NCI-H446 treated with DMSO at 0.1 percent for 48 hours (cell line): ENCODE measurements around the gene HERC3.

Source experiments
- DNase-seq: peaks from one replicate; lab custom pipeline; 2025; lab: John Stamatoyannopoulos, UW

The HERC3 gene

GRCh38 chr4:88746206-88746605, 153.9 kb downstream of the HERC3 start:
- DNase-seq, result no peak

GRCh38 chr4:88747351-88747750, 155.1 kb downstream of the HERC3 start:
- no peak for DNase-seq

GRCh38 chr4:88750369-88750768, 158.1 kb downstream of the HERC3 start:
- no peak for DNase-seq

- no peak for DNase-seq
Measured at GRCh38 chr4:88751258-88752075, 159.2 kb downstream of the HERC3 start.

- DNase-seq, result no peak
Measured at GRCh38 chr4:88752076-88752463, 159.8 kb downstream of the HERC3 start.

- no peak for DNase-seq
Measured at GRCh38 chr4:88752754-88753153, 160.5 kb downstream of the HERC3 start.

GRCh38 chr4:88753658-88754571, 161.6 kb downstream of the HERC3 start:
- peak; percentile 27 for DNase-seq

- DNase-seq, result no peak
Measured at GRCh38 chr4:88754796-88755195, 162.5 kb downstream of the HERC3 start.

- no peak for DNase-seq
Measured at GRCh38 chr4:88755454-88755853, 163.2 kb downstream of the HERC3 start.

GRCh38 chr4:88756149-88756548, 163.9 kb downstream of the HERC3 start:
- no peak for DNase-seq

- DNase-seq, result no peak
Measured at GRCh38 chr4:88757067-88757466, 164.8 kb downstream of the HERC3 start.

- DNase-seq, result no peak
Measured at GRCh38 chr4:88757776-88758175, 165.5 kb downstream of the HERC3 start.
